ENCODE results near the gene THUMPD2.

GRCh38 chr2:39696838-39697237, 82.2 kb downstream of the THUMPD2 start:
- TF ChIP-seq CTCF (IDR thresholded peaks at IDR 0.05) (peak; percentile 16 to 67 (median 55)), POLR2A (IDR thresholded peaks at IDR 0.05) (no peak)

Measured in body of pancreas (tissue), 4 donors.